GM13977 (cell line): ENCODE results near the gene LGR4.

ENCODE experiments used
- DNase-seq: peaks from one replicate; pipeline ENCODE4 v3.0.0; 2012; ENCODE audit warnings: low spot score
- CTCF ChIP-seq: IDR thresholded peaks from 2 replicates; pipeline ENCODE4 v1.5.1; 2012; ENCODE audit warnings: mild to moderate bottlenecking, control low read depth; ENCODE audit not compliant: insufficient read depth; ENCODE audit errors: extremely low read depth, missing control alignments
- in situ Hi-C: fragments of 300-500 bp; cut with MboI; formaldehyde crosslinking; loops from one replicate; pipeline ENCODE4 v1.12.0; 2022; ENCODE audit warnings: low sequenced_read_pairs, low pct_unique_long_range_greater_than_20kb, mixed read lengths, inconsistent platforms; ENCODE audit not compliant: unreplicated experiment

The LGR4 gene

GRCh38 chr11:27397624-27398399, 74.8 kb downstream of the LGR4 start:
- no peak for TF ChIP-seq CTCF
- no peak for DNase-seq
- in situ Hi-C loops: no loop called here

GRCh38 chr11:27396259-27396839, 76.2 kb downstream of the LGR4 start:
- in situ Hi-C loops: no loop called here
- no peak for DNase-seq
- no peak for TF ChIP-seq CTCF

- in situ Hi-C loops: no loop called here
These were observed 76.9 kb downstream of the LGR4 start for GRCh38 chr11:27395556-27396258.

GRCh38 chr11:27394781-27395228, 77.8 kb downstream of the LGR4 start:
- no peak for DNase-seq
- in situ Hi-C loops: no loop called here
- no peak for TF ChIP-seq CTCF

More at GRCh38 chr11:27395556-27396258, 76.9 kb downstream of the LGR4 start:
- DNase-seq: no peak
- TF ChIP-seq CTCF: no peak

- DNase-seq: no peak
- in situ Hi-C loops: no loop called here
- no peak for TF ChIP-seq CTCF
These were observed 80.1 kb downstream of the LGR4 start for GRCh38 chr11:27392278-27393114.
